Right atrium auricular region (tissue), 2 donors: Measurements from ENCODE around the gene GADD45GIP1. TPM values are rescaled to one million over a fixed set of nuclear protein-coding genes. Genes with fewer than 3 reads are reported as not detected.

ENCODE experiments used
- DNase-seq: peaks from one replicate; pipeline ENCODE4 v3.0.0-alpha.2; 2019; ENCODE audit warnings: low spot score
- H3K27ac ChIP-seq, 2 donors: fragments of 200-600 bp; sonication (generic); 1 replicate in 1 of 2; 2 replicates in 1 of 2; pipeline ENCODE4 v1.5.1; 2016 to 2019
- H3K27me3 ChIP-seq, 2 donors: fragments of 200-600 bp; sonication (generic); one replicate each; pipeline versions ENCODE4 v1.5.1 to v1.6.0; 2017 to 2019
- H3K36me3 ChIP-seq: fragments of 200-600 bp; sonication (generic); one replicate; pipeline ENCODE4 v1.5.1; 2016
- H3K4me1 ChIP-seq, 2 donors: fragments of 200-600 bp; sonication (generic); one replicate each; pipeline versions ENCODE4 v1.5.1 to v1.6.0; 2017 to 2019
- H3K4me3 ChIP-seq, 2 donors: fragments of 200-600 bp; sonication (generic); 1 replicate in 1 of 2; 2 replicates in 1 of 2; pipeline ENCODE4 v1.5.1; 2017 to 2019; ENCODE audit warnings: mild to moderate bottlenecking in 1 of 2, moderate library complexity in 1 of 2
- H3K9me3 ChIP-seq, 2 donors: fragments of 200-600 bp; sonication (generic); one replicate each; pipeline ENCODE4 v1.5.1; 2019
- CTCF ChIP-seq, 2 donors: fragments of 200-600 bp; sonication (generic); IDR thresholded peaks; one replicate each; pipeline ENCODE4 v1.5.1; 2019; ENCODE audit warnings: antibody characterized with exemption in 2 of 2
- total RNA-seq, 2 donors: library from RNA; depleted of rRNA; stranded (reverse); fragments of >200 nt; gene quantifications; one replicate each; pipeline ENCODE4 v1.1.0, GENCODE V29; 2016

The GADD45GIP1 gene
- total RNA-seq, 2 donors from 2014 or later: 48.5 to 58.7 TPM

GRCh38 chr19:12947702-12948611 is 9.1 kb downstream of the GADD45GIP1 start:
- peaks cover 76% of the 10 kb centered on the region for H3K36me3 ChIP-seq
- H3K9me3 ChIP-seq: no peaks in the 10 kb centered on the region
- no peak overlapping the region for H3K4me3 ChIP-seq
- no peaks in the 10 kb centered on the region for H3K27me3 ChIP-seq
- no peak for TF ChIP-seq CTCF (IDR thresholded peaks at IDR 0.05)
- no peak for DNase-seq
- H3K27ac ChIP-seq: no peak overlapping the region
- peaks cover 0 to 48% of the 10 kb centered on the region in 2 donors for H3K4me1 ChIP-seq

- no peaks in the 10 kb centered on the region for H3K9me3 ChIP-seq
- no peak for TF ChIP-seq CTCF (IDR thresholded peaks at IDR 0.05)
- H3K36me3 ChIP-seq: peaks cover 76% of the 10 kb centered on the region
- no peaks in the 10 kb centered on the region for H3K27me3 ChIP-seq
- peaks cover 0 to 40% of the 10 kb centered on the region in 2 donors for H3K4me1 ChIP-seq
- DNase-seq: no peak
- peak overlapping the region; percentile 95 to 96 for H3K27ac ChIP-seq
- H3K4me3 ChIP-seq: peak overlapping the region; percentile 94 to 95
Measured at GRCh38 chr19:12946731-12947496, 10.1 kb downstream of the GADD45GIP1 start.

- DNase-seq: no peak
- Histone ChIP-seq H3K4me3 (peak overlapping the region; percentile 94 to 95), H3K36me3 (peaks cover 76% of the 10 kb centered on the region), H3K9me3 (no peaks in the 10 kb centered on the region), H3K27ac (peak overlapping the region; percentile 95 to 96), H3K27me3 (no peaks in the 10 kb centered on the region), H3K4me1 (peaks cover 0 to 45% of the 10 kb centered on the region in 2 donors)
- TF ChIP-seq CTCF (IDR thresholded peaks at IDR 0.05): no peak
Measured at GRCh38 chr19:12946092-12946721, 10.8 kb downstream of the GADD45GIP1 start.

GRCh38 chr19:12945479-12946091 is 11.4 kb downstream of the GADD45GIP1 start, which contains the start of gene RAD23A:
RAD23A (plus strand) TSS chr19:12945862; CDS start chr19:12945949, 87 bp downstream.
- Histone ChIP-seq H3K4me3 (peak within 1 kb of the TSS; percentile 94 to 95), H3K9me3 (no peaks in the 10 kb centered on the region), H3K27ac (peak within 1 kb of the TSS; percentile 95 to 96), H3K4me1 (peaks cover 0 to 51% of the 10 kb centered on the region in 2 donors), H3K36me3 (peaks cover 76% of the 10 kb centered on the region), H3K27me3 (no peaks in the 10 kb centered on the region)
- peak; percentile 98 for DNase-seq
- no peak for TF ChIP-seq CTCF (IDR thresholded peaks at IDR 0.05)

- TF ChIP-seq CTCF (IDR thresholded peaks at IDR 0.05): no peak
- Histone ChIP-seq H3K9me3 (no peaks in the 10 kb centered on the region), H3K4me3 (no peak overlapping the region), H3K36me3 (peaks cover 72% of the 10 kb centered on the region), H3K27ac (no peak overlapping the region), H3K4me1 (peaks cover 0 to 64% of the 10 kb centered on the region in 2 donors), H3K27me3 (no peaks in the 10 kb centered on the region)
- DNase-seq: no peak
Measured at GRCh38 chr19:12944104-12944674, 12.8 kb downstream of the GADD45GIP1 start.
